ENCODE measurements around the gene UBE2B.
A peak's percentile ranks its signal among the peaks of the same experiment; 100 is the strongest.

The UBE2B gene

GRCh38 chr5:134438721-134439123 lies 67.4 kb downstream of the UBE2B start:
- 0 out of 3 replicates have a peak, but pooled peaks have one; percentile 3 for ATAC-seq
- TF ChIP-seq ARNTL (CRISPR knock-in tag; IDR thresholded peaks at IDR 0.05; ENCODE audit: borderline replicate concordance, low read depth) (no peak), POU6F1 (CRISPR knock-in tag; IDR thresholded peaks at IDR 0.05; ENCODE audit: borderline replicate concordance, low read depth) (no peak), TOX (CRISPR knock-in tag; IDR thresholded peaks at IDR 0.05; ENCODE audit: borderline replicate concordance) (no peak), ZFP3 (CRISPR knock-in tag; IDR thresholded peaks at IDR 0.05) (no peak), ZNF70 (CRISPR knock-in tag; IDR thresholded peaks at IDR 0.05) (no peak), ZNF565 (CRISPR knock-in tag; conservative IDR thresholded peaks at IDR 0.05; ENCODE audit: low read depth) (no peak), ZNF8 (CRISPR knock-in tag; IDR thresholded peaks at IDR 0.05) (no peak), PPARA (CRISPR knock-in tag; IDR thresholded peaks at IDR 0.05; ENCODE audit: borderline replicate concordance) (no peak), ISL1 (CRISPR knock-in tag; IDR thresholded peaks at IDR 0.05) (no peak), RARB (CRISPR knock-in tag; IDR thresholded peaks at IDR 0.05) (no peak), ZC3H10 (CRISPR knock-in tag; IDR thresholded peaks at IDR 0.05) (no peak), OSR1 (CRISPR knock-in tag; IDR thresholded peaks at IDR 0.05) (no peak), TSHZ2 (CRISPR knock-in tag; IDR thresholded peaks at IDR 0.05) (no peak), BACH2 (CRISPR knock-in tag; IDR thresholded peaks at IDR 0.05; ENCODE audit: borderline replicate concordance) (no peak), TCF4 (CRISPR knock-in tag; IDR thresholded peaks at IDR 0.05; ENCODE audit: borderline replicate concordance) (no peak), CSDC2 (CRISPR knock-in tag; IDR thresholded peaks at IDR 0.05) (no peak)
- TF ChIP-seq, protein P1, sequence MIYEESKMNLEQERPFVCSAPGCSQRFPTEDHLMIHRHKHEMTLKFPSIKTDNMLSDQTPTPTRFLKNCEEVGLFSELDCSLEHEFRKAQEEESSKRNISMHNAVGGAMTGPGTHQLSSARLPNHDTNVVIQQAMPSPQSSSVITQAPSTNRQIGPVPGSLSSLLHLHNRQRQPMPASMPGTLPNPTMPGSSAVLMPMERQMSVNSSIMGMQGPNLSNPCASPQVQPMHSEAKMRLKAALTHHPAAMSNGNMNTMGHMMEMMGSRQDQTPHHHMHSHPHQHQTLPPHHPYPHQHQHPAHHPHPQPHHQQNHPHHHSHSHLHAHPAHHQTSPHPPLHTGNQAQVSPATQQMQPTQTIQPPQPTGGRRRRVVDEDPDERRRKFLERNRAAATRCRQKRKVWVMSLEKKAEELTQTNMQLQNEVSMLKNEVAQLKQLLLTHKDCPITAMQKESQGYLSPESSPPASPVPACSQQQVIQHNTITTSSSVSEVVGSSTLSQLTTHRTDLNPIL (CRISPR knock-in tag; IDR thresholded peaks at IDR 0.05; ENCODE audit: low read depth), result no peak
- TF ChIP-seq, protein P2, sequence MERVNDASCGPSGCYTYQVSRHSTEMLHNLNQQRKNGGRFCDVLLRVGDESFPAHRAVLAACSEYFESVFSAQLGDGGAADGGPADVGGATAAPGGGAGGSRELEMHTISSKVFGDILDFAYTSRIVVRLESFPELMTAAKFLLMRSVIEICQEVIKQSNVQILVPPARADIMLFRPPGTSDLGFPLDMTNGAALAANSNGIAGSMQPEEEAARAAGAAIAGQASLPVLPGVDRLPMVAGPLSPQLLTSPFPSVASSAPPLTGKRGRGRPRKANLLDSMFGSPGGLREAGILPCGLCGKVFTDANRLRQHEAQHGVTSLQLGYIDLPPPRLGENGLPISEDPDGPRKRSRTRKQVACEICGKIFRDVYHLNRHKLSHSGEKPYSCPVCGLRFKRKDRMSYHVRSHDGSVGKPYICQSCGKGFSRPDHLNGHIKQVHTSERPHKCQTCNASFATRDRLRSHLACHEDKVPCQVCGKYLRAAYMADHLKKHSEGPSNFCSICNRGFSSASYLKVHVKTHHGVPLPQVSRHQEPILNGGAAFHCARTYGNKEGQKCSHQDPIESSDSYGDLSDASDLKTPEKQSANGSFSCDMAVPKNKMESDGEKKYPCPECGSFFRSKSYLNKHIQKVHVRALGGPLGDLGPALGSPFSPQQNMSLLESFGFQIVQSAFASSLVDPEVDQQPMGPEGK (CRISPR knock-in tag; IDR thresholded peaks at IDR 0.05; ENCODE audit: borderline replicate concordance), result no peak

DNA sequence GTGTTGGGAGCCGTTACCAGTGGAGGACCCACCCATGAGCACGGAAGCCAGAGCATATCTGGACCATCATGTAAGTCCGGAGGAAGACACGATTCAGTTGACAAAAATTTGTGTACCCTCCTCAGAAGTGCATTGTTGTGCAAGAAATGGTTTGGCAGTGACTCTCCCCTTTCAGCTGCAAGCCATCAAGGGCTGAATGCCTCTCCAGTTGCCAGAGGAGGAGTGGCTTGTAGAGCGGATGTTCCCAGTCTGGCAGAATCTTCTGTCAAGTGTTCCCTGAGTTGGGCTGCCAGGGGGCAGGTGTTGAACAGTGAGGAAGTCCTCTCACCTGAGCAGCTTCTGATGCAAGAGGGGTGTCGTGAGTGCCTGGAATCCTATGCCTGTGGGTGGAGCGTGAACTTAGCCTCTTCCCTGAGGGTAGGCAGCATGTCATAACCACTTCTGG lies 67.9 kb downstream of the UBE2B start:
- TF ChIP-seq TSHZ2 (CRISPR knock-in tag; IDR thresholded peaks at IDR 0.05) (no peak), ESRRG (CRISPR knock-in tag; IDR thresholded peaks at IDR 0.05) (no peak), SNAI2 (CRISPR knock-in tag; IDR thresholded peaks at IDR 0.05) (no peak), GLIS3 (CRISPR knock-in tag; IDR thresholded peaks at IDR 0.05) (no peak), ISL1 (CRISPR knock-in tag; IDR thresholded peaks at IDR 0.05) (no peak; the same call in 1 of the 2 replicates), ZNF8 (CRISPR knock-in tag; IDR thresholded peaks at IDR 0.05) (no peak), ZNF70 (CRISPR knock-in tag; IDR thresholded peaks at IDR 0.05) (no peak), ZNF565 (CRISPR knock-in tag; conservative IDR thresholded peaks at IDR 0.05; ENCODE audit: low read depth) (no peak), RARB (CRISPR knock-in tag; IDR thresholded peaks at IDR 0.05) (no peak), POU6F1 (CRISPR knock-in tag; IDR thresholded peaks at IDR 0.05; ENCODE audit: borderline replicate concordance, low read depth) (no peak), PPARA (CRISPR knock-in tag; IDR thresholded peaks at IDR 0.05; ENCODE audit: borderline replicate concordance) (no peak), BACH2 (CRISPR knock-in tag; IDR thresholded peaks at IDR 0.05; ENCODE audit: borderline replicate concordance) (no peak), TCF4 (CRISPR knock-in tag; IDR thresholded peaks at IDR 0.05; ENCODE audit: borderline replicate concordance) (no peak), TOX (CRISPR knock-in tag; IDR thresholded peaks at IDR 0.05; ENCODE audit: borderline replicate concordance) (no peak), ZC3H10 (CRISPR knock-in tag; IDR thresholded peaks at IDR 0.05) (no peak), ARNTL (CRISPR knock-in tag; IDR thresholded peaks at IDR 0.05; ENCODE audit: borderline replicate concordance, low read depth) (no peak), CSDC2 (CRISPR knock-in tag; IDR thresholded peaks at IDR 0.05) (no peak)
- TF ChIP-seq, protein P1 (CRISPR knock-in tag; IDR thresholded peaks at IDR 0.05; ENCODE audit: low read depth), result no peak
- ATAC-seq, result peak; percentile 61
